ENCODE results near the gene TAB2.

Gene TAB2

GRCh38 chr6:149311293-149311692 is 6.2 kb upstream of the TAB2 start:
- Histone ChIP-seq H3K4me3 (no peak overlapping the region), H3K27ac (no peak overlapping the region)
- DNase-seq (ENCODE audit: low spot score), result no peak
- no peak for TF ChIP-seq CTCF (IDR thresholded peaks at IDR 0.05)

GRCh38 chr6:149311766-149312165 is 5.7 kb upstream of the TAB2 start:
- H3K27ac ChIP-seq, result no peak overlapping the region
- TF ChIP-seq CTCF (IDR thresholded peaks at IDR 0.05), result no peak
- no peak overlapping the region for H3K4me3 ChIP-seq
- DNase-seq (ENCODE audit: low spot score), result no peak

GRCh38 chr6:149313070-149313469 is 4.4 kb upstream of the TAB2 start:
- no peak for DNase-seq (ENCODE audit: low spot score)
- no peak for TF ChIP-seq CTCF (IDR thresholded peaks at IDR 0.05)
- Histone ChIP-seq H3K4me3 (no peak overlapping the region), H3K27ac (no peak overlapping the region)

GRCh38 chr6:149313861-149314260 is 3.7 kb upstream of the TAB2 start:
- no peak for TF ChIP-seq CTCF (IDR thresholded peaks at IDR 0.05)
- Histone ChIP-seq H3K27ac (no peak overlapping the region), H3K4me3 (no peak overlapping the region)
- no peak for DNase-seq (ENCODE audit: low spot score)

- no peak for DNase-seq (ENCODE audit: low spot score)
- Histone ChIP-seq H3K27ac (no peak overlapping the region), H3K4me3 (no peak overlapping the region)
- TF ChIP-seq CTCF (IDR thresholded peaks at IDR 0.05), result no peak
Measured at GRCh38 chr6:149314325-149314905, 3.1 kb upstream of the TAB2 start.

- TF ChIP-seq CTCF (IDR thresholded peaks at IDR 0.05), result no peak
- peak overlapping the region; percentile 98 to 99 for H3K27ac ChIP-seq
- no peak for DNase-seq (ENCODE audit: low spot score)
- H3K4me3 ChIP-seq, result peak overlapping the region; percentile 97
Measured at GRCh38 chr6:149316108-149316727, 1.3 kb upstream of the TAB2 start.

All from coronary artery (tissue), 2 donors.